HepG2 (cell line): ENCODE results near the gene ABHD2. TPM values are rescaled to one million over a fixed set of nuclear protein-coding genes. Genes with fewer than 3 reads are reported as not detected.
A peak's percentile ranks its signal among the peaks of the same experiment; 100 is the strongest.

Experiments
- ATF1 ChIP-seq: IDR thresholded peaks from 2 replicates; pipeline ENCODE4 v1.6.1; 2016; ENCODE audit warnings: mild to moderate bottlenecking, control low read depth
- ATF5 ChIP-seq: sonication (generic); formaldehyde crosslinking; IDR thresholded peaks from 2 replicates; pipeline ENCODE4 v1.4.0; 2020; ENCODE audit warnings: mild to moderate bottlenecking, low read depth, missing genetic modification reagents
- CEBPZ ChIP-seq: IDR thresholded peaks from 2 replicates; pipeline ENCODE4 v1.6.1; 2012; ENCODE audit warnings: low read length, improper control_type of control experiment
- ETV5 ChIP-seq: IDR thresholded peaks from 2 replicates; pipeline ENCODE4 v1.6.1; 2018; ENCODE audit warnings: missing biosample characterization, missing genetic modification reagents, inconsistent platforms, borderline replicate concordance
- HMGXB3 ChIP-seq: sonication (generic); formaldehyde crosslinking; IDR thresholded peaks from 2 replicates; pipeline ENCODE4 v1.4.0; 2020; ENCODE audit warnings: missing genetic modification reagents, borderline replicate concordance
- KDM3A ChIP-seq: IDR thresholded peaks from 2 replicates; pipeline ENCODE4 v1.6.1; 2018; ENCODE audit warnings: low read depth, missing compliant biosample characterization
- MYPOP ChIP-seq: sonication (generic); formaldehyde crosslinking; IDR thresholded peaks from 2 replicates; pipeline ENCODE4 v1.8.1; 2023; ENCODE audit warnings: mild to moderate bottlenecking, moderate library complexity, missing genetic modification reagents
- PRDM10 ChIP-seq: sonication (generic); formaldehyde crosslinking; IDR thresholded peaks from 2 replicates; pipeline ENCODE4 v1.4.0; 2020; ENCODE audit warnings: low read depth, missing genetic modification reagents
- SALL1 ChIP-seq: sonication (generic); formaldehyde crosslinking; IDR thresholded peaks from 2 replicates; pipeline ENCODE4 v1.8.0; 2022; ENCODE audit warnings: mild to moderate bottlenecking, missing genetic modification reagents
- SIN3A ChIP-seq: IDR thresholded peaks from 2 replicates; pipeline ENCODE4 v1.6.1; 2011; ENCODE audit warnings: low read depth, mild to moderate bottlenecking, control low read depth, low read length, borderline replicate concordance
- SPEN ChIP-seq: sonication (generic); formaldehyde crosslinking; IDR thresholded peaks from 2 replicates; pipeline ENCODE4 v1.5.1; 2020; ENCODE audit warnings: low read depth, mild to moderate bottlenecking, missing genetic modification reagents
- YEATS2 ChIP-seq: sonication (generic); formaldehyde crosslinking; IDR thresholded peaks from 2 replicates; pipeline ENCODE4 v1.4.0; 2020; ENCODE audit warnings: missing genetic modification reagents, borderline replicate concordance
- ZBTB8A ChIP-seq: sonication (generic); formaldehyde crosslinking; IDR thresholded peaks from 2 replicates; pipeline ENCODE4 v1.4.0; 2020; ENCODE audit warnings: mild to moderate bottlenecking, low read depth, missing genetic modification reagents, borderline replicate concordance
- ZIK1 ChIP-seq: sonication (generic); formaldehyde crosslinking; IDR thresholded peaks from 2 replicates; pipeline ENCODE4 v1.5.0; 2020; ENCODE audit warnings: mild to moderate bottlenecking, low read depth, missing genetic modification reagents, borderline replicate concordance
- ZKSCAN1 ChIP-seq: fragments of 150-350 bp; IDR thresholded peaks from 2 replicates; pipeline ENCODE4 v1.6.1; 2014; ENCODE audit warnings: low read length
- polyA plus RNA-seq, 8 experiments: library from polyadenylated mRNA; depleted of rRNA in 3 of 8; stranded (reverse) in 7 of 8; unstranded in 1 of 8; fragments of >200 nt; fragmentation: Illumina TruSeq in 4 of 8; extraction: Trizol in 4 of 8; gene quantifications; 2 replicates each; pipeline versions ENCODE4 v1.2.1 to v1.2.3, GENCODE V29; 2011 to 2016; ENCODE audit warnings: low read depth in 4 of 8, missing spikeins in 1 of 8, mixed read lengths in 1 of 8; ENCODE audit not compliant: insufficient read depth in 1 of 8
- total RNA-seq, 5 experiments: library from RNA; depleted of rRNA; stranded (reverse); fragments of >200 nt; fragmentation: Illumina TruSeq; extraction: Trizol; gene quantifications; 2 replicates each; pipeline ENCODE4 v1.2.3, GENCODE V29; 2016; ENCODE audit warnings: low read depth in 1 of 5

ABHD2 gene
- total and polyA plus RNA-seq, 2 of the 13 experiments (the other 11 are each of a cell fraction or from before 2014, with no cell fraction given), result 14.8 to 22.4 TPM

- no peak for TF ChIP-seq HMGXB3 (CRISPR knock-in tag)
- no peak for TF ChIP-seq ZBTB8A
- no peak for TF ChIP-seq ZKSCAN1
- TF ChIP-seq MYPOP (CRISPR knock-in tag), result no peak
- no peak for TF ChIP-seq ZIK1 (CRISPR knock-in tag)
- no peak for TF ChIP-seq ATF1 (CRISPR knock-in tag)
- no peak for TF ChIP-seq YEATS2 (CRISPR knock-in tag)
- no peak for TF ChIP-seq KDM3A
- peak; percentile 72 for TF ChIP-seq SALL1 (CRISPR knock-in tag)
- no peak for TF ChIP-seq PRDM10 (CRISPR knock-in tag)
- TF ChIP-seq ETV5 (CRISPR knock-in tag), result no peak
- no peak for TF ChIP-seq ATF5
- no peak for TF ChIP-seq CEBPZ
- no peak for TF ChIP-seq SIN3A
- TF ChIP-seq SPEN, result no peak
Measured at GRCh38 chr15:89139613-89140499, 51.6 kb downstream of the ABHD2 start (continued).
